ENCODE data around the gene POLR2L. TPM values are rescaled to one million over a fixed set of nuclear protein-coding genes. Genes with fewer than 3 reads are reported as not detected.

The POLR2L gene
- total and polyA plus RNA-seq, 12 donors: 26.2 to 206 (median 109) TPM

DNA sequence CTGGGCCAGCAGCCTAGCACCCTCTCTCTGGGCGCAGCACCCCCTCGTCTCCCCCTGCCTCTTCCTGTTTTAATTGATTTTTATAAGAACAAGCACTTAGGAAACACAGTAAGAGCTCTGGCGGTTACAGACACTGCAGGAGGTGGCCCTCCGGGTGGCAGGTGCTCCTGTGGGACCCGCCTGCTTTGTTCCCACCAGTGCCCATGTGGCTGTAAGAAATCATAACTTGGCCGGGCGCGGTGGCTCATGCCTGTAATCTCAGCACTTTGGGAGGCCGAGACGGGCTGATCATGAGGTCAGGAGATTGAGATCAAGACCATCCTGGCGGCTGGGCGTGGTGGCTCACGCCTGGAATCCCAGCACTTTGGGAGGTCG is 18.8 kb upstream of the POLR2L start:
- H3K4me1 ChIP-seq (replicated peaks in 1 of 2): peaks cover 0 to 19% of the 10 kb centered on the region in 2 donors
- H3K36me3 ChIP-seq (replicated peaks in 1 of 2): no peaks in the 10 kb centered on the region
- no peak overlapping the region for H3K27ac ChIP-seq
- H3K4me3 ChIP-seq: no peak overlapping the region
- no peaks in the 10 kb centered on the region for H3K27me3 ChIP-seq
- no peak for TF ChIP-seq POLR2A (IDR thresholded peaks at IDR 0.05)
- TF ChIP-seq, protein P1, sequence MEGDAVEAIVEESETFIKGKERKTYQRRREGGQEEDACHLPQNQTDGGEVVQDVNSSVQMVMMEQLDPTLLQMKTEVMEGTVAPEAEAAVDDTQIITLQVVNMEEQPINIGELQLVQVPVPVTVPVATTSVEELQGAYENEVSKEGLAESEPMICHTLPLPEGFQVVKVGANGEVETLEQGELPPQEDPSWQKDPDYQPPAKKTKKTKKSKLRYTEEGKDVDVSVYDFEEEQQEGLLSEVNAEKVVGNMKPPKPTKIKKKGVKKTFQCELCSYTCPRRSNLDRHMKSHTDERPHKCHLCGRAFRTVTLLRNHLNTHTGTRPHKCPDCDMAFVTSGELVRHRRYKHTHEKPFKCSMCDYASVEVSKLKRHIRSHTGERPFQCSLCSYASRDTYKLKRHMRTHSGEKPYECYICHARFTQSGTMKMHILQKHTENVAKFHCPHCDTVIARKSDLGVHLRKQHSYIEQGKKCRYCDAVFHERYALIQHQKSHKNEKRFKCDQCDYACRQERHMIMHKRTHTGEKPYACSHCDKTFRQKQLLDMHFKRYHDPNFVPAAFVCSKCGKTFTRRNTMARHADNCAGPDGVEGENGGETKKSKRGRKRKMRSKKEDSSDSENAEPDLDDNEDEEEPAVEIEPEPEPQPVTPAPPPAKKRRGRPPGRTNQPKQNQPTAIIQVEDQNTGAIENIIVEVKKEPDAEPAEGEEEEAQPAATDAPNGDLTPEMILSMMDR (IDR thresholded peaks at IDR 0.05): no peak
- 85 to 92% (median 88%) methylated on average over 5 to 14 of the region's 14 CpGs for WGBS, 4 donors
- H3K9me3 ChIP-seq (replicated peaks in 1 of 3): no peaks in the 10 kb centered on the region
- DNase-seq: peak in 1 of 7 donors; percentile 30
- intact Hi-C loops (cut with DNase I): loop anchor here in 1 of 2 donors (5.0 kb wide), 1 partner anchor 191 kb away; no protein-coding TSS in a partner anchor

DNA sequence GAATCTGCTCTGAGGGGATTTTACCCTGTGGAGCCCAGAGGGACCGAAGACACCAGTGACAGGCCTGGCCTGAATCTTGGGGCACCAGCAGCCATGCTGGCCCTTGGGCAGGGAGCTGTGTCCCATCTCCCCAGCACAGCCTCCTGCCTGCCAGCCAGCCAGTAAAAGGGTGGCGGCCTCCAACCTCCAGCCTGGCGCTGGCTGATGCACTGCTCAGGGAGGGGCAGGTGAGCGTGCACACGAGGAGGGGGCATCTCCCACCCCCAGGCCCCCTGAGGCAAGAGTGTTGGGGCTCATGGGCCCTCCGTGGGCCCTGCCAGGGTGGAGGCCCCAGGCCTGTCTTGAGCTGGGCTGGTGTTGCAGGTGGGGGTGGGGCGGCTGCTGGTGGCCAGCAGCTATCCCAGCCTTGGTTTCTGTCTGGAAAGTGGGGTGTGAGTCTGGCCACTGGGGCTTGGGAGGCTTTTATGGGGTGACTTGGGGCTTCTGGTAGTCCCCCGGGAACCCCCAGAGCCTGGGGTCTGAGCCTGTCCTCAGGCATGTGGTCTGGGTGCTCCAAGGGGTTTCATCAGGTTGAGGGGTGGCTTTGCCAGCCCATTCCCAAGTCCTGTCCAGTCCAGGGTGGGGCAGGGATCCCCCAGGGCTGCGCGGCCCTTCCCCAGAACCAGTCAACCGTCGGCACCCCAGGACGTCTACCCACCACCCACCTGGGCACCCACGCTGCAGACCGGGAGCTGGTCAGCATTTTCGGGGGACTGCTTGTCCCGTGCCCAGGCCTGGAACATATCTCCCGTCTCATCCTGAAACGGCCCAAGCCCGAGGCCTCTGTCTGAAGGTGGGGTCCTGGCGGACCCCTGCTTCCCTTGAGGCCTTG is 18.1 kb upstream of the POLR2L start:
- intact Hi-C loops (cut with DNase I): loop anchor here in 1 of 2 donors (5.0 kb wide), 1 partner anchor 192 kb away; no protein-coding TSS in a partner anchor
- 76 to 89% (median 78%) methylated on average over 9 to 21 of the region's 21 CpGs for WGBS, 4 donors
- Histone ChIP-seq H3K9me3 (replicated peaks in 1 of 3) (no peaks in the 10 kb centered on the region), H3K27me3 (no peaks in the 10 kb centered on the region), H3K27ac (peak overlapping the region in 2 of 5 donors; percentile 41 to 59), H3K4me3 (no peak overlapping the region), H3K4me1 (replicated peaks in 1 of 2) (peaks cover 0 to 19% of the 10 kb centered on the region in 2 donors), H3K36me3 (replicated peaks in 1 of 2) (no peaks in the 10 kb centered on the region)
- TF ChIP-seq POLR2A (IDR thresholded peaks at IDR 0.05): no peak
- TF ChIP-seq, protein P1 (IDR thresholded peaks at IDR 0.05): no peak
- no peak for DNase-seq

DNA sequence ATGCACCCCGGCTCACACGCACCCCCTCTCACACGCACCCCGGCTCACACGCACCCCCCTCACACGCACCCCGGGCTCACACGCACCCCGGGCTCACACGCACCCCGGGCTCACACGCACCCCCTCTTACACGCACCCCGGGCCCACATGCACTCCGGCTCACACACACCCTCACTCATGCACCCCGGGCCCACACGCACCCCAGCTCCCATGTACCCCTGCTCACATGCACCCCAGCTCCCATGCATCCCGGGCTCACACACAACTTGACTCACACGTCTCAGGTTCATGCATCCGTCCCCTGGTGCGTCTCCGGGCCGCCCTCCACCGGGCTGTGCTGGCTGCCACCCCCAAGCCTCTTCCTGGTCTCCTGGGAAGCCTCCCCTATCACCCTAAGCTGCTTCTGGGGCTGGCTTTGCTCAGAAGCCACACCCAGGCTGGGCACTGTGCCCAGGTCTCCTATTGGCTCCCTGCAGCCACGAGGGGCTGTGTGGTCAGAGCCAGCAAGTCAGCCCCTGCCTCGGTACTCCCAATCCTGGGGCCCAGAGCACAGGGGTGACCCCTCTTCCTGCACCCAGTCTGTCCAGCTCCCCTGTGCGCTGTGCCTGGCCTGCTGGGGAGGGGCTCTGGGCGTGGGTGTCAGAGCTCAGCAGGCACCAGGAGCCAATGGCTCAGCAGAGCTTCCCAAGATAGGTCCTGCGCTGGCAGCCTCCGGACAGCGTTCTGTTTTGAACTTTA is 17.2 kb upstream of the POLR2L start:
- peak in 6 of 7 donors; percentile 76 to 90 (median 84) for DNase-seq
- Histone ChIP-seq H3K9me3 (replicated peaks in 1 of 3) (no peaks in the 10 kb centered on the region), H3K27me3 (no peaks in the 10 kb centered on the region), H3K4me3 (no peak overlapping the region), H3K27ac (peak overlapping the region in 2 of 5 donors; percentile 41 to 59), H3K36me3 (replicated peaks in 1 of 2) (no peaks in the 10 kb centered on the region), H3K4me1 (replicated peaks in 1 of 2) (peaks cover 0 to 19% of the 10 kb centered on the region in 2 donors)
- WGBS, 4 donors: 18 to 55% (median 38%) methylated on average over 4 to 30 of the region's 31 CpGs
- TF ChIP-seq POLR2A (IDR thresholded peaks at IDR 0.05): no peak
- TF ChIP-seq, protein P1 (IDR thresholded peaks at IDR 0.05): no peak
- intact Hi-C loops (cut with DNase I): loop anchor here in 1 of 2 donors (5.0 kb wide), 1 partner anchor 193 kb away; no protein-coding TSS in a partner anchor

DNA sequence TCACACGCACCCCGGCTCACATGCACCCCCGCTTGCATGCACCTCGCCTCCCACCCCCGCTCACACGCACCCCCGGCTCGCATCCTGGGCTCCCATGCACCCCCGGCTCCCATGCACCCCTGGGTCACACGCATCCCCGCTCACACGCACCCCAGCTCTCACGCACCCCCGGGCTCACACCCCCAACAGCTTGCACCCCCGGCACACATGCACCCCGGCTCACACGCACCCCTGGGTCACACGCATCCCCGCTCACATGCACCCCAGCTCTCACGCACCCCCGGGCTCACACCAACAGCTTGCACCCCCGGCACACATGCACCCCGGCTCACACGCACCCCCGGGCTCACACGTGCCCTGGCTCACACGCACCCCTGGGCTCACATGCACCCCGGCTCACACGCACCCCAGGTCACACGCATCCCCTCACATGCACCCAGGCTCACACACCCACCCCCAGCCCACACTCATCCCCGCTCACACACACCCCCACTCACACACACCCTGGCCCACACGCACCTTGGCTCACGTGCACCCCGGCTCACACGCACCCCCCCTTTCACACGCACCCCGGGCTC is 16.5 kb upstream of the POLR2L start:
- intact Hi-C loops (cut with DNase I): no loop called here
- TF ChIP-seq POLR2A (IDR thresholded peaks at IDR 0.05): no peak
- TF ChIP-seq, protein P1 (IDR thresholded peaks at IDR 0.05): no peak
- WGBS, 4 donors: 83 to 87% (median 86%) methylated on average over 25 to 37 of the region's 37 CpGs
- no peak for DNase-seq
- Histone ChIP-seq H3K36me3 (replicated peaks in 1 of 2) (no peaks in the 10 kb centered on the region), H3K27ac (no peak overlapping the region), H3K27me3 (no peaks in the 10 kb centered on the region), H3K9me3 (replicated peaks in 1 of 3) (no peaks in the 10 kb centered on the region), H3K4me1 (replicated peaks in 1 of 2) (peaks cover 0 to 19% of the 10 kb centered on the region in 2 donors), H3K4me3 (no peak overlapping the region)

Measured in adrenal gland (tissue), 12 donors.